ENCODE data around the gene SH3RF1. TPM values are rescaled to one million over a fixed set of nuclear protein-coding genes. Genes with fewer than 3 reads are reported as not detected.
"Not testable (repeated sequence)": the region's sequence is repeated elsewhere in the genome, so short reads cannot be mapped to it uniquely, and the experiment has no call there.

The SH3RF1 gene
- total RNA-seq, 1 experiment from 2014 or later: 59.5 TPM

DNA sequence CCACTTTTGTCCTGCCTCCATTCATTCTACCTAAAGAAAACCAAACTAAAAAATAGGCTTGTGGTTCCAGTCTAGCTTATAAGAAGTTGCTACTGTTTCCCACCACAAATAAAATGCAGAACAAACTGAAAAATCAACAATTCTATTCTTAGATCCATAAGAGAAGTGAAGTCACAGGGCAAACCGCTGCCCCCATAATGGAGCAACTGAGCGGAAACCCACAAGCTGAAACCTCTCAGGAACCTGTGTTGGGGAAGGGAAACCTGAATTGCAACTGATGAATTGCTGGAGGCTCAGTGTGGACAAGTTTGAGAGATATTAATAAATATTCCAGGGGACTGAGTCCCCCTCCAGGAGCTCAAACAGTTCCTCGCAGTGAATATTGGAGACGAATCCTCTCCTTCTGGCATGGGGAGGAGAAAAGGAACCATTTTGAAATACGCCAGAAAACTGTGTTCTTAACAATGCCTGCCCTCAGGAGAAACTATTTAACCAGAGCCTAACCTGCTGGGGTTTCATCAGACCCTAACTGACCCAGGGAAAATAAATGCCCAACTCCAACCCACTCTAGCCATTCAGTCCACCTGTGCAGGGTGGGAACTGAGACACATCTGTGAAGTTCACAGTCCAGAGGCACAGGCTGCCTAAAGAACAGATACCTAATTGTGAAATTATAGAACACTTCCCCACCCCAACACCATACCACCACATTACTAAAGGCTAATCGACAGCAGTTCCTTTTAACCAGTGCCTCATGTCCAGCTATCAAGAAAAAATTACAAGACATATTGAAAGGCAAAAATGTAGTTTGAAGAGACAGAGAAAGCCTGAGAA is 22.8 kb upstream of the SH3RF1 start (continued):
- TF ChIP-seq, protein P1, sequence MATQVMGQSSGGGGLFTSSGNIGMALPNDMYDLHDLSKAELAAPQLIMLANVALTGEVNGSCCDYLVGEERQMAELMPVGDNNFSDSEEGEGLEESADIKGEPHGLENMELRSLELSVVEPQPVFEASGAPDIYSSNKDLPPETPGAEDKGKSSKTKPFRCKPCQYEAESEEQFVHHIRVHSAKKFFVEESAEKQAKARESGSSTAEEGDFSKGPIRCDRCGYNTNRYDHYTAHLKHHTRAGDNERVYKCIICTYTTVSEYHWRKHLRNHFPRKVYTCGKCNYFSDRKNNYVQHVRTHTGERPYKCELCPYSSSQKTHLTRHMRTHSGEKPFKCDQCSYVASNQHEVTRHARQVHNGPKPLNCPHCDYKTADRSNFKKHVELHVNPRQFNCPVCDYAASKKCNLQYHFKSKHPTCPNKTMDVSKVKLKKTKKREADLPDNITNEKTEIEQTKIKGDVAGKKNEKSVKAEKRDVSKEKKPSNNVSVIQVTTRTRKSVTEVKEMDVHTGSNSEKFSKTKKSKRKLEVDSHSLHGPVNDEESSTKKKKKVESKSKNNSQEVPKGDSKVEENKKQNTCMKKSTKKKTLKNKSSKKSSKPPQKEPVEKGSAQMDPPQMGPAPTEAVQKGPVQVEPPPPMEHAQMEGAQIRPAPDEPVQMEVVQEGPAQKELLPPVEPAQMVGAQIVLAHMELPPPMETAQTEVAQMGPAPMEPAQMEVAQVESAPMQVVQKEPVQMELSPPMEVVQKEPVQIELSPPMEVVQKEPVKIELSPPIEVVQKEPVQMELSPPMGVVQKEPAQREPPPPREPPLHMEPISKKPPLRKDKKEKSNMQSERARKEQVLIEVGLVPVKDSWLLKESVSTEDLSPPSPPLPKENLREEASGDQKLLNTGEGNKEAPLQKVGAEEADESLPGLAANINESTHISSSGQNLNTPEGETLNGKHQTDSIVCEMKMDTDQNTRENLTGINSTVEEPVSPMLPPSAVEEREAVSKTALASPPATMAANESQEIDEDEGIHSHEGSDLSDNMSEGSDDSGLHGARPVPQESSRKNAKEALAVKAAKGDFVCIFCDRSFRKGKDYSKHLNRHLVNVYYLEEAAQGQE (IDR thresholded peaks at IDR 0.05; ENCODE audit: low read depth): no peak
- TF ChIP-seq EZH2 (IDR thresholded peaks at IDR 0.05): no peak

DNA sequence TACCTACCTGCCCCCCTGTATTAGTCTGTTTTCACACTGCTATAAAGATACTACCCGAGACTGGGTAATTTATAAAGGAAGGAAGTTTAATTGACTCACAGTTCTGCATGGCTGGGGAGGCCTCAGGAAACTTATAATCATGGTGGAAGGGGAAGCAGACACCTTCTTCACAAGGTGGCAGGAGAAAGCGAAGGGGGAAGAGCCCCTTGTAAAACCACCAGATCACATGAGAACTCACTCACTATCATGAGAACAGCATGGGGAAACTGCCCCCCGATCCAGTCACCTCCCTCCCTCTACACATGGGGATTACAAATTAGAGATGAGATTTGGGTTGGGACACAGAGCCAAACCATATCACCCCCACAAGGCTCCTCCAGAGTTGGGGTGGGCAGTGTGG is 17.2 kb upstream of the SH3RF1 start:
- POLR2A ChIA-PET; H3K4me3 ChIP-seq (replicated peaks in 1 of 2; ENCODE audit: low read depth in 1 of 2, low read length in 2 of 2); intact Hi-C loops (cut with micrococcal nuclease); H3K27ac ChIP-seq (ENCODE audit: low read depth, low read length); H4K20me1 ChIP-seq (ENCODE audit: insufficient read depth); H3K27me3 ChIP-seq (ENCODE audit: insufficient read depth, low read length); H3K9ac ChIP-seq (ENCODE audit: low read length); H3K79me2 ChIP-seq (ENCODE audit: insufficient read depth, low read length); ATAC-seq; RAD21 ChIA-PET (ENCODE audit: low non-redundant PET in 1 of 2, low total read pairs in 2 of 2, uncharacterized antibody in 2 of 2, unreplicated experiment in 2 of 2); CTCF ChIA-PET; DNase-seq (ENCODE audit: low read depth, low spot score); H2AFZ ChIP-seq (ENCODE audit: low read depth, low read length, poor library complexity, severe bottlenecking); H3K9me2 ChIP-seq (ENCODE audit: insufficient read depth); H3K36me3 ChIP-seq (ENCODE audit: control insufficient read depth in 1 of 2, insufficient read depth in 2 of 2, low read length in 2 of 2); H3K4me2 ChIP-seq (ENCODE audit: low read length); BruUV-seq (replicated peaks); H3K4me1 ChIP-seq (ENCODE audit: control insufficient read depth in 1 of 2, insufficient read depth in 2 of 2, low read length in 2 of 2); H3K9me3 ChIP-seq (ENCODE audit: control insufficient read depth in 1 of 2, insufficient read depth in 1 of 2, low read depth in 1 of 2, low read length in 2 of 2): not testable (repeated sequence)
